Measurements from ENCODE around the gene PKP1. TPM values are rescaled to one million over a fixed set of nuclear protein-coding genes. Genes with fewer than 3 reads are reported as not detected.

Gene PKP1, protein sequence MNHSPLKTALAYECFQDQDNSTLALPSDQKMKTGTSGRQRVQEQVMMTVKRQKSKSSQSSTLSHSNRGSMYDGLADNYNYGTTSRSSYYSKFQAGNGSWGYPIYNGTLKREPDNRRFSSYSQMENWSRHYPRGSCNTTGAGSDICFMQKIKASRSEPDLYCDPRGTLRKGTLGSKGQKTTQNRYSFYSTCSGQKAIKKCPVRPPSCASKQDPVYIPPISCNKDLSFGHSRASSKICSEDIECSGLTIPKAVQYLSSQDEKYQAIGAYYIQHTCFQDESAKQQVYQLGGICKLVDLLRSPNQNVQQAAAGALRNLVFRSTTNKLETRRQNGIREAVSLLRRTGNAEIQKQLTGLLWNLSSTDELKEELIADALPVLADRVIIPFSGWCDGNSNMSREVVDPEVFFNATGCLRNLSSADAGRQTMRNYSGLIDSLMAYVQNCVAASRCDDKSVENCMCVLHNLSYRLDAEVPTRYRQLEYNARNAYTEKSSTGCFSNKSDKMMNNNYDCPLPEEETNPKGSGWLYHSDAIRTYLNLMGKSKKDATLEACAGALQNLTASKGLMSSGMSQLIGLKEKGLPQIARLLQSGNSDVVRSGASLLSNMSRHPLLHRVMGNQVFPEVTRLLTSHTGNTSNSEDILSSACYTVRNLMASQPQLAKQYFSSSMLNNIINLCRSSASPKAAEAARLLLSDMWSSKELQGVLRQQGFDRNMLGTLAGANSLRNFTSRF
- 0.55 and 0.75 TPM in 2 replicates for total RNA-seq

DNA sequence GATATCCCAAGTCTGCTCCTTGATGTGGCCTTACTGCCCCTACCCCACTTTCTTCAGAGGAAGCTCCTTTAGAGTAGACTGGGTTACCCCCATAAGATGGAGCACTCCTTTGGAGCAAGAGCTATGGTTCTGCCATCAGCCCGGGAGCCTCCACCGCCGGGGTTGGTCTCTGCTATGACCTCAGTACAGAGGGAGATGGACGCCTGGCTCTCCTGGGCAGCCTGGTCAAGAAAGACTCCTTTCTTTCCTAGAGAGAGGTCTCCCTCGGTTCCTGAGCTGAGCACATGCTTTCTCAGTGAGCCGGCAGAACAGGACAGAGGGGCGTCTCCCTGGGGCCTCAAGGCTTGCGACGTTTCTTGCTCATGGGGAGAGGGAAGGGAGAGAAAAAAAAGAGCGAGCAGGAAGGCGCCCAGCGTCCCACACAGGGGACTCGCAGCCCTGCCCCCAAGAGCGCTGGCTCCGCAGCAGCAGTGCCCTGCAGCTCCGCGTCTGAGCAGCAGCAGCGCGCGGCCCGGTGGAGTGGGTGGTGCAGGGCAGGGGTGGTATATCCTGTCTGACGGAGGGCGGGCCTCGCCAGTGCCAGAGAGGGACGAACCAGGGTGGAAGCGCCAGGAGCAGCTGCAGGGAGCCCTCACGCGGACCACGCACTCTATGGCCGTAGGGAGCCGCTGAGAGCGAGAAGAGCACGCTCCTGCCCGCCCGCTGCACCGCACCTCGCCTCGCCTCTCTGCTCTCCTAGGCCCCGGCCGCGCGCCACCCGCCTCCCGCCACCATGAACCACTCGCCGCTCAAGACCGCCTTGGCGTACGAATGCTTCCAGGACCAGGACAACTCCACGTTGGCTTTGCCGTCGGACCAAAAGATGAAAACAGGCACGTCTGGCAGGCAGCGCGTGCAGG lies at the start of gene PKP1:
TSS of gene PKP1 (plus strand) at position 576 of the 899 bp plus-strand sequence. CDS start at position 773, 197 bp downstream.

DNA sequence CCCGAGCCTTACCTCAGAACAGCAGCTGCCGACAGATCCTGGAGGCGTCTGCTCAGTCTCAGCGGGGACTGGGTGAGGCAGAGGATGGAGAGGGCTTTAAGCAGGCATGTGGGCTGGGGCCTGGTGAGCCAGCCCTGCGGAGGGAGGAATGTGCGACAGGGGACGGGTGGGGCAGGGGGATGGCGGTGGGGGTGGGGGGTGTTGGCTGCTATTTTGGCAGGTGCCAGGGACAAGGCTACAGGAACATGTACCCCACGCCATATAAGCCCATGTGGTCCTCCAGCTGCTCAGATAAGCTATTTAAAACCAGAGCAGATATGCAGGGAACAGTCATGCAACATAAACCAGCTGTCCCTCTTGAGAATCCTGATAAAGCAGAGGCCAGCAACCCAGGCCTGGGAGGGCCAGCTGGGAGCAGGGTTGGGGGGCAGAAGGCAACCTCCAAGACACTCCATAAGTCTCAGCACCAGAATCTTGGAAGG lies 94.3 kb downstream of the PKP1 start, which contains the start of gene TNNT2:
TSS of gene TNNT2 (minus strand) at position 70 of the 482 bp plus-strand sequence. CDS start 4,426 bp downstream, outside the sequence.

Other genes starting within 250 kb of the PKP1 start
- gene CACNA1S, start 171.1 kb upstream of the PKP1 start, total RNA-seq = not detected in 2 replicates
- gene ASCL5, start 156.3 kb upstream of the PKP1 start, total RNA-seq = not detected in 2 replicates
- gene TMEM9, start 129.0 kb upstream of the PKP1 start, total RNA-seq = 141 and 156 TPM in 2 replicates
- 4.6 and 12.9 TPM in 2 replicates for gene IGFN1, start 92.7 kb upstream of the PKP1 start, total RNA-seq
- 0.11 TPM in 1 of 2 replicates, not detected in the other for gene TNNT2, start 94.2 kb downstream of the PKP1 start, total RNA-seq
- gene LAD1, start 115.8 kb downstream of the PKP1 start, total RNA-seq = not detected in 2 replicates
- under 0.01 TPM in 1 of 2 replicates, not detected in the other for gene TNNI1, start 138.2 kb downstream of the PKP1 start, total RNA-seq
- gene PHLDA3, start 185.7 kb downstream of the PKP1 start, total RNA-seq = 98.3 and 149 TPM in 2 replicates
- 648 and 679 TPM in 2 replicates for gene CSRP1, start 223.6 kb downstream of the PKP1 start, total RNA-seq

Measured in uterine smooth muscle cell (primary cell).